GM12801 (cell line): Measurements from ENCODE around the gene PAAF1.

Experiments
- CTCF ChIP-seq: IDR thresholded peaks from one replicate; pipeline ENCODE4 v1.5.1; 2011; ENCODE audit warnings: control low read depth; ENCODE audit not compliant: insufficient read length; ENCODE audit errors: extremely low read depth

The PAAF1 gene

GRCh38 chr11:73876424-73877310, at the start of gene PAAF1, which contains the start of gene COA4:
Gene PAAF1 (plus strand): TSS chr11:73876999. CDS start chr11:73877022, 23 bp downstream.
Gene COA4 (minus strand): TSS chr11:73876846. CDS start chr11:73873378, 3,468 bp downstream.
- no peak for TF ChIP-seq CTCF

- no peak for TF ChIP-seq CTCF
Observed at GRCh38 chr11:73830261-73830660, 46.5 kb upstream of the PAAF1 start.

GRCh38 chr11:73833067-73833466, 43.7 kb upstream of the PAAF1 start:
- no peak for TF ChIP-seq CTCF

GRCh38 chr11:73838443-73839122, 38.2 kb upstream of the PAAF1 start:
- no peak for TF ChIP-seq CTCF

- no peak for TF ChIP-seq CTCF
Observed at GRCh38 chr11:73839123-73839457, 37.7 kb upstream of the PAAF1 start.

- no peak for TF ChIP-seq CTCF
Observed at GRCh38 chr11:73851046-73851764, 25.6 kb upstream of the PAAF1 start.

- no peak for TF ChIP-seq CTCF
Observed at GRCh38 chr11:73852049-73852448, 24.8 kb upstream of the PAAF1 start.
